NCI-H1436 (cell line): Measurements from ENCODE around the gene CEP112.

Source experiments
- DNase-seq: peaks from one replicate; lab custom pipeline; 2025; lab: John Stamatoyannopoulos, UW

The CEP112 gene

DNA sequence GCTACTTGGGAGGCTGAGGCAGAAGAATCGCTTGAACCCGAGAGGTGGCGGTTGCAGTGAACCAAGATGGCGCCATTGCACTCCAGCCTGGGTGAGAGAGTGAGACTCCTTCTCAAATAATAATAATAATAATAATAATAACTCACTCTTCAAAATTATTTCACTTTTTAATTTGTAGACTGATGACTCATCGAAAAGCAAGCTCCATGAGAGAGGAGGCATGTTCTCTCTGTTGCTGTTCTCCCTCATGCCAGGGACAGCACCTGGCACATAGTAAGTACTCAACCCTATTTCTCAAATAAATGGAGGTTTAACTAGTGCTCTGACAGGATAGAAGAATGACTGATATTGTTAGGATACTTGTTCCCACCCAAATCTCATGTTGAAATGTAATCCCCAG, 265.3 kb downstream of the CEP112 start:
- no peak for DNase-seq

GRCh38 chr17:65925606-65926307, 266.2 kb downstream of the CEP112 start:
- no peak for DNase-seq

DNA sequence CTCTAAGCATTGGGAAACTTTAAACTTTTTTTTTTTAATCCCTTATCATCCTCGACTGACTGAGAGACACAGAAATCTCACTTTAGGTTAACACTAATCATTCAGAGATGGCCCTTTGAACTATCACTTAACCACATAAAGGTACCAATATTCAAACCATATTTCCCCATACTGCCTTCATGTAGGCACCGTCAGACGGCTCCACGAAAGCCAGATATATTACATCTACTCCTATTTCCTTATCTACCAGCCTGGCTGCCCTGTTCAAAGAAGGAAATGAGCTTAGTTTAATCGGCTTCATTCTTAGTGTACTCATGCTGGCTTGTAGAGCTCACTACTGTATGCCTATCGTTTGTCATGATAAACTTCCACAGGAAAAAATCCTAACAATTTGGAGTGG, 270.9 kb downstream of the CEP112 start:
- DNase-seq: no peak

DNA sequence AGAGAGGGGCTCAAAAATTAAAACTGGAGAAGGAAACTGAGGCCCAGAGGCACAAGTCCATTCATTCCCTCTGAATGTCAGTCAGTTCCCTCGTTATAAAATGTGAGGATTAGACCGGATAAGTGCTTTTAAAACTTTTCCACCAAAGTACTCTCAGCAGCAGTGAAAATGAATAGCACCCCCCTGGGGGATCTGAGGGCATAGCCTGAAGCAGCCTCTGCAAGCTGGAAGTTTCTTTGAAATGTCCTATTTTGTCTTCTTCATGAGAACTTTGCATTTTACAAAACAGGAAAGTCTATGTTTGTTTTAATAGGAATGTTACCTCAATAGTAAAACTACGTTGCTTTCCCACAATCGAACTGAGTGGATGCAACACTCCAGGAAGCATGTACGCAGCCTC, 273.0 kb downstream of the CEP112 start:
- no peak for DNase-seq

DNA sequence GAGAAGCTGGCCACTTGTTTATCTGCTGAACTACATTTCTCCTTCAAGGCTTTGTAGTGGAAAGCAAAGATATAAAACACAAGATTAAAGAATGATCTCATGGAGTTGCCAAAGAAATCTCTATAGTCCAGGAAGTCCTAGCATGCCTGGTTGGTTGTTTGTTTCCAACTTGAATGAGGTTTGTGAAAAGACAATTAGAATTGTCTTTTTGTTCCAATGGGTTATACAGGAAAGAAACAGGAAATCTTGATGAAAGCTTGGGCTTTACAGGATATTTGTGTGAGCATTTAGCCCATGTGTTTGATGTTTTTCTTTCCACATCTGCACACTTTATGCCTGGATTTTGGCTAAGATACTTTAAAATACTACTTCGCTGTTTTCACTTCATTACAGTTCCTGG, 273.4 kb downstream of the CEP112 start:
- DNase-seq: no peak

GRCh38 chr17:65917560-65917959, 274.4 kb downstream of the CEP112 start:
- DNase-seq: no peak

DNA sequence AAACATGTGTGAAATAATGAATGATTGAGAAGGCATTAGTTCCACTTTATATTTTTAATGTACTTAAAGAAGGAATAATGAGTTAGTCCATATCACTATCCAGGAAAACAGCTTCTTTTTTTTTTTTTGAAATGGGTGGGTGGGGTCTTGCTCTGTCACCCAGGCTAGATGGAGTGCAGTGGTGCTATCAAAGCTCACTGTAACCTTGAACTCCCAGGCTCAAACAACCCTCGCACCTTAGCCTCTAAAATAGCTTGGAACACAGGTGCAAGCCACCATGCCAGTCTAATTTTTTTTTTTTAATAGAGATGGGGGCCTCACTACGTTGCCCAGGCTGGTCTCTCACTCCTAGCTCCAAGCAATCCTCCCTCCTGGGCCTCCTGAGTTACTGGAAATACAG, 275.5 kb downstream of the CEP112 start:
- DNase-seq: no peak

GRCh38 chr17:65914784-65915342, 277.1 kb downstream of the CEP112 start:
- no peak for DNase-seq

GRCh38 chr17:65913326-65913850, 278.5 kb downstream of the CEP112 start:
- DNase-seq: no peak

DNA sequence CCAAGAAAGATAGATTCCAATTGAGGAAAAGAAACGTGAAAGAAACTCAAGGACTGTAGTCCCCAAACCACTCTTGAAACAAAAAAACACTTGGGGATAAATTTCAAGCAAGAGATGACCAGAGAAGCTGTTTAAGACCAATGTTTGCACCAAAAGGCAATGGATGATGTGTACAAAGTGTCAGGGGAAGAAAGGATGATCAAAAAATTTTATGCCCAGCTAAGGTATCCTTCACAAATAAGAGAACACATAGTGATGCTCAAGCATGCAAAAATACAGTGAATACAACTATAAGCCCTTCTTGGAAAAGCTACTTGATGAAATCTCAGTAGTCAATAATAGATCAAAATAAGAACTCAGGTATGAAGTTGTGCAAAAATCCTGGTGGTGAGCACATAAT, 281.1 kb downstream of the CEP112 start:
- DNase-seq: no peak

DNA sequence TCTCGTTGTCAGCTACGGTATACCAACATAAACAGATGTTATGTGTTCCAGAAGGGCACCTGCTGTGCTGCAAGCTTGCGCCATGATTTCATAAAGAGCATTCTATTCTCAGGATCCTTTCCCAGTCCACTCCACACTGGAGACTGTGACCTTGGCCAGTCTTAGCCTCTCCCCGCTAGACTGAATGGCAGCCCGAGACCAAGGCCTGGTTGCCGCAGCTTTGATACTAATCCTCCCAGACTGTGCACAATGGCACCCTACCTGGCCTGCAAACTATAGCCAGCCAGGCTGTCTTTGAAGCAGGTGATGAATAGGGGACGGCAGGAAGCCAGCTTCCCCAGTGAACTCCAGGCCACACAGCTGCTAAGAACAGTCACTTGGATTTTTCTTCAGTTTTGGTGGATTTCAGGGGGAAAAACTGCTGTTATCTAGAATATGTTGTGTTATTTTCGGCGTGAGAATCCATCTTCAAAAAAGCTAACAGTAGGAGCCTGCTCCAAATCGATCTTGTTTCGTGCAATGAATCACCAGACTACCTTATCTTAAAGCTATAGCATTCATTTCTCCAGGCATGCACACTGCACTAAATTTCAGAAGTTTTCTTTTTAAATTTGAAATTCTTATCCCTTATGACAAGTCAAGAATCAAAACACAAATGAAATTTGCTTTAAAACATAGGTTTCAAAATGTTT, 289.0 kb downstream of the CEP112 start:
- no peak for DNase-seq

- peak; percentile 13 for DNase-seq
Measured at GRCh38 chr17:65902155-65902554, 289.8 kb downstream of the CEP112 start.

- no peak for DNase-seq
Measured at GRCh38 chr17:65901394-65901793, 290.5 kb downstream of the CEP112 start.

DNA sequence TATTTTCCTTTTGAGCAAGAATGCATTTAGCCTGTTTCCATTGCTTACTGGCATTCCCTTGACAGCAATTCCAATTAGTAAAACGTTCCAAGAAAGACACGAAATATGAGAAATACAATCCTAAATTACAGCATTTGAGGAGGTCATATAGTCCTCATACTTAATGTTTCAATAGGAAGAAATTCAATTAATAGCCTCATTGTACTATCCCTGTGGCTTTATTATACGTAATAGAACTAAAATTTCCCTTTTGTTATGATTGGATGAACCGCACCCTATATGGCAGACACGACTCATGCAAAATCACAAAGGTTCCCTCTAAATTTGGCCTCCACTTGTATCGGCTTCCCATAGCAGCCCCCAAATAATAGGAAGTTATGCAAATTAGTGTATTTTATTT, 291.7 kb downstream of the CEP112 start:
- no peak for DNase-seq

DNA sequence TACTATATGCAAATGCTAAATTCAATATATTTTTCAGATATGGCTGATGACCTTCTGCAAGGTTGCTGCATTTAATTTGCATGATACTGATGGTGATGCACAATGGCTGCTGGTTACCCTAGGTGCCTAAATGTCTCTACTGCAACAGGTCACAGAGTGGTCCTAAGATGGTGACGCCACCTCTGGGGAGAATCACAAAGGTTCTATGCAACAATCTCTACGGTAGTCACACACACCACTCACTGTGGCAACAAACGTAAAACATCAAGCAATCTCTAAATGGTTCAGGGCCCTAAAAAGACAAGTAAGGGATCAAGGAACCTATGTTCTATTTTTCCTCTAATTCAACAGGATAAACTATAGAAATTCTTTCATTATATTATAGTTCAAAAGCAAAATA, 293.3 kb downstream of the CEP112 start:
- DNase-seq: no peak

- no peak for DNase-seq
Measured at GRCh38 chr17:65896889-65897288, 295.0 kb downstream of the CEP112 start.

- no peak for DNase-seq
Measured at GRCh38 chr17:65895969-65896368, 296.0 kb downstream of the CEP112 start.

DNA sequence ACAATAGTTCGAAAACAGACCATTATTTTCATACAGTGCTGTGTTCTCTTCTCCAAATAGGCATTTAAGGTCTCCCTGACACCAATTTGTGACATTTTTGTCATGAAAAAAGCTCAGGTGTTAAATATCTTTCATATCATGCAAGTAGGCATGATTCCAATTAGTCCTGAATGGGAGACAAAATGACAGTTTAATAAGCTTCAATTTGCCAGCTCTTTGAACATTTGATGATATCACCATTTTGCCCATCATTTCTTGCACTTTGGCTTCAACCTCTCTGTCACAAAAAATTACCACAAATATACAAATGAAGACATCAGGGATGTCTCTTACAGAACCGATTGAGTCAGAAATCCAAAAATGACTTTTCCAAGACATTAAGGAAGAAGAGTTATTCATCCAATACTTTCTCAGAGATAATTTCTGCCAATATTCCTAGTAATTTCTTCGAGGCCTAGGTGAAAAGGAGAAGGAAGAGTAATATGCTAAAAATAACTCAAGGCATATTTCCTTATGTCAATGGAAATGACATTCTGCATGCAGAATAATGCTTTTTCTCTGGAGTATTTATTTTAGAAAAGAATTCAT, 298.1 kb downstream of the CEP112 start:
- DNase-seq: no peak

DNA sequence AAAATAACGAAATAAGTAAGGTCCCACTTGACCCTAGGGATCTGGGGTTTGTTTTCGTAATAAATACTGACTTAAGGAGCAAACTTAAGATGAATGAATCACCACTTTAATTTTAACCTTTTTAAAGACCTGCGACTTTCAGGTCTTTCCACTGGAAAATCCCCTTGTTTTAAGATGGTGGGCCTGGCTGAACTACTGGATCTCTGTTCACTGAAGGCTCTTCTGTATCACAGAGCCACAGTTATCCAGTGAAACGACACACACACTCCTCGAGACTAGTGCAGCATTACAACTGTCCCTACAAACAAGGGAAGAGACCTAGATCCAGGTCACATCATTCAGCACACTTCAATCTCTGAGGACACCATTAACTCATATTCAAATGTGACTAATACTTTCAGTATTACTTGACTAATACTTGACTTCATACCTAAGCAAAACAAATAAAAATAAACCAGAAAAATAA, 299.0 kb downstream of the CEP112 start:
- DNase-seq: no peak

GRCh38 chr17:65891231-65891735, 300.6 kb downstream of the CEP112 start:
- DNase-seq: no peak

- DNase-seq: no peak
Measured at GRCh38 chr17:65888649-65889048, 303.3 kb downstream of the CEP112 start.
